DND-41 (cell line): ENCODE data around the gene HSD17B1.
A peak's percentile ranks its signal among the peaks of the same experiment; 100 is the strongest.

Experiments
- EZH2 ChIP-seq: IDR thresholded peaks from 3 replicates; pipeline ENCODE4 v1.6.1; 2012; ENCODE audit warnings: borderline replicate concordance, low read depth, mild to moderate bottlenecking, moderate library complexity, low read length, inconsistent platforms; ENCODE audit not compliant: severe bottlenecking
- TF ChIP-seq, protein P1 (sequence below): IDR thresholded peaks from 2 replicates; pipeline ENCODE4 v1.5.1; 2012; ENCODE audit warnings: borderline replicate concordance, low read length, moderate library complexity, mild to moderate bottlenecking; ENCODE audit not compliant: poor library complexity, severe bottlenecking; ENCODE audit errors: extremely low read depth

DNA sequence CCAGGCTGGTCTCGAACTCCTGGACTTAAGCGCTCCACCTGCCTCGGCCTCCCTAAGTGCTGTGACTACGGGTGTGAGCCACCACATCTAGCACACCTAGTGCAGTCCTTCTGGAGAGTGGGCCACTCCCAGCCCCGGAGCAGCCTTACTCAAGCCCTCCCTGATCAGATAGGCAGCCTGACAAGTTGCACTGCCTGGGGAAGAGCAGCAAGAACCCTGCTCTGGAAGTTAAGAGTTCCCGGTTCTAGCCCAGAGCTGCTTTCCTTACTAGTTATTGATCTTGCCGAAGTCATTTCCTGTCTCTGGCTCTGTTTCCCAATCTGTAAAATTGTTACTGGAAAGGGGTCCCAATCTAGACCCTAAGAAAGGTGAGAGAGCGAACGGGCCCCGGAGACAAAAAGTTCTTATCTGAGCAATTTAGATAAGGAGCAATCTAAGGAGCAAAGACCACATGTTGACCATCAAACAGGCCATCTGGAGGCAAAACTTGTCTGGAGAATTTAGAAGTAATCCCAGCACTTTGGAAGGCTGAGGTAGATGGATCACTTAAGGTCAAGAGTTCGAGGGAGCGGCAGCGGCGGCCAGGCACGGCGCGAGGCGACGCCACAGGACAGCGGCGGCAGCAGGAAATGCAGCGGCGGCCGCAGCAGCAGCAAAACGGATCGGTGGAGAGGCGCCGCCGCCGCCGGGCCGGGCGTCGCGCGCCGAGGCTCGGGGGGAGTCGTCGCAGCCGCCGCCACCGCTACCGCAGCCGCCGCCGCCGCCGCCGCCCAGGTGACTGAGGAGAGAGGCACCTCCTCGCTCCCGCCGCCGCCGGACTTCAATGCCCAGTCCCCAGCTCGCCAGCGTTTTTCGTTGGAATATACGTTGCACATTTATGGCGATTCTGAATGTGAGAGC is 21.0 kb upstream of the HSD17B1 start:
- TF ChIP-seq, protein P1, sequence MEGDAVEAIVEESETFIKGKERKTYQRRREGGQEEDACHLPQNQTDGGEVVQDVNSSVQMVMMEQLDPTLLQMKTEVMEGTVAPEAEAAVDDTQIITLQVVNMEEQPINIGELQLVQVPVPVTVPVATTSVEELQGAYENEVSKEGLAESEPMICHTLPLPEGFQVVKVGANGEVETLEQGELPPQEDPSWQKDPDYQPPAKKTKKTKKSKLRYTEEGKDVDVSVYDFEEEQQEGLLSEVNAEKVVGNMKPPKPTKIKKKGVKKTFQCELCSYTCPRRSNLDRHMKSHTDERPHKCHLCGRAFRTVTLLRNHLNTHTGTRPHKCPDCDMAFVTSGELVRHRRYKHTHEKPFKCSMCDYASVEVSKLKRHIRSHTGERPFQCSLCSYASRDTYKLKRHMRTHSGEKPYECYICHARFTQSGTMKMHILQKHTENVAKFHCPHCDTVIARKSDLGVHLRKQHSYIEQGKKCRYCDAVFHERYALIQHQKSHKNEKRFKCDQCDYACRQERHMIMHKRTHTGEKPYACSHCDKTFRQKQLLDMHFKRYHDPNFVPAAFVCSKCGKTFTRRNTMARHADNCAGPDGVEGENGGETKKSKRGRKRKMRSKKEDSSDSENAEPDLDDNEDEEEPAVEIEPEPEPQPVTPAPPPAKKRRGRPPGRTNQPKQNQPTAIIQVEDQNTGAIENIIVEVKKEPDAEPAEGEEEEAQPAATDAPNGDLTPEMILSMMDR, result peak; percentile 45
- no peak for TF ChIP-seq EZH2
